Nephron progenitor cell (in vitro differentiated cells): Measurements from ENCODE around the gene MYO18A.

Experiments
- DNase-seq: peaks from one replicate; pipeline ENCODE4 v3.0.0; 2021
- H3K27ac Mint-ChIP-seq: 2 replicates; pipeline ENCODE4 v1.8.0; 2021; ENCODE audit warnings: mild to moderate bottlenecking, moderate library complexity, mixed read lengths
- H3K27me3 Mint-ChIP-seq: 2 replicates; pipeline ENCODE4 v1.8.0; 2021; ENCODE audit warnings: mild to moderate bottlenecking, low read depth, mixed read lengths; ENCODE audit not compliant: poor library complexity
- H3K36me3 Mint-ChIP-seq: 2 replicates; pipeline ENCODE4 v1.8.0; 2021; ENCODE audit warnings: low read depth, mixed read lengths
- H3K4me1 Mint-ChIP-seq: 2 replicates; pipeline ENCODE4 v1.8.0; 2021; ENCODE audit warnings: mixed read lengths
- H3K4me3 Mint-ChIP-seq: 2 replicates; pipeline ENCODE4 v1.8.0; 2021; ENCODE audit warnings: mild to moderate bottlenecking, moderate library complexity, mixed read lengths
- H3K9me3 Mint-ChIP-seq: 2 replicates; pipeline ENCODE4 v1.8.0; 2021; ENCODE audit warnings: mild to moderate bottlenecking, moderate library complexity, mixed read lengths
- TF ChIP-seq, protein P1 (sequence below): fragments of 200-600 bp; sonication (generic); IDR thresholded peaks from 2 replicates; pipeline ENCODE4 v1.5.0; 2021; ENCODE audit warnings: antibody characterized with exemption

MYO18A gene

DNA sequence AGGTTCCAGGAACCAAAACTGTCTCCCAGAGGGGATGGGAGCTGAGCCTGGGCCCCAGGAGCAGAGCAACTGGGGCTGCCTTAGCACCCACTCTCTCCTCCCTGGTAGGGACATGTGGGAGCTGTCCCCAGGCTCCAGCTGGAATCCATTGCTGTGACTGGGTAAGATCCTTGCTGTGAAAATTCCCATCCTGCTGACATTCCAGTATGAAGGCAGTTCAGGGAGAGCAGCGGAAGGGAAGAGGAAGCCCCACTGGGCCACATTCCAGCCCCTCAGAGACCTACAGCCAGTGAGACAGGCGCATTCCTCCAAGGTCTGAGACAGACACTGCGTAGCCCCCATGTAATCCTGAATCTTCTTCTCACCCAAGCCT lies 24.2 kb downstream of the MYO18A start:
- Mint-ChIP-seq H3K4me3 (no peak overlapping the region), H3K36me3 (peaks cover 5% of the 10 kb centered on the region), H3K4me1 (peaks cover 77% of the 10 kb centered on the region), H3K27me3 (peaks cover 5% of the 10 kb centered on the region), H3K27ac (peak overlapping the region; percentile 91), H3K9me3 (no peaks in the 10 kb centered on the region)
- TF ChIP-seq, protein P1, sequence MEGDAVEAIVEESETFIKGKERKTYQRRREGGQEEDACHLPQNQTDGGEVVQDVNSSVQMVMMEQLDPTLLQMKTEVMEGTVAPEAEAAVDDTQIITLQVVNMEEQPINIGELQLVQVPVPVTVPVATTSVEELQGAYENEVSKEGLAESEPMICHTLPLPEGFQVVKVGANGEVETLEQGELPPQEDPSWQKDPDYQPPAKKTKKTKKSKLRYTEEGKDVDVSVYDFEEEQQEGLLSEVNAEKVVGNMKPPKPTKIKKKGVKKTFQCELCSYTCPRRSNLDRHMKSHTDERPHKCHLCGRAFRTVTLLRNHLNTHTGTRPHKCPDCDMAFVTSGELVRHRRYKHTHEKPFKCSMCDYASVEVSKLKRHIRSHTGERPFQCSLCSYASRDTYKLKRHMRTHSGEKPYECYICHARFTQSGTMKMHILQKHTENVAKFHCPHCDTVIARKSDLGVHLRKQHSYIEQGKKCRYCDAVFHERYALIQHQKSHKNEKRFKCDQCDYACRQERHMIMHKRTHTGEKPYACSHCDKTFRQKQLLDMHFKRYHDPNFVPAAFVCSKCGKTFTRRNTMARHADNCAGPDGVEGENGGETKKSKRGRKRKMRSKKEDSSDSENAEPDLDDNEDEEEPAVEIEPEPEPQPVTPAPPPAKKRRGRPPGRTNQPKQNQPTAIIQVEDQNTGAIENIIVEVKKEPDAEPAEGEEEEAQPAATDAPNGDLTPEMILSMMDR, result no peak
- DNase-seq, result no peak

DNA sequence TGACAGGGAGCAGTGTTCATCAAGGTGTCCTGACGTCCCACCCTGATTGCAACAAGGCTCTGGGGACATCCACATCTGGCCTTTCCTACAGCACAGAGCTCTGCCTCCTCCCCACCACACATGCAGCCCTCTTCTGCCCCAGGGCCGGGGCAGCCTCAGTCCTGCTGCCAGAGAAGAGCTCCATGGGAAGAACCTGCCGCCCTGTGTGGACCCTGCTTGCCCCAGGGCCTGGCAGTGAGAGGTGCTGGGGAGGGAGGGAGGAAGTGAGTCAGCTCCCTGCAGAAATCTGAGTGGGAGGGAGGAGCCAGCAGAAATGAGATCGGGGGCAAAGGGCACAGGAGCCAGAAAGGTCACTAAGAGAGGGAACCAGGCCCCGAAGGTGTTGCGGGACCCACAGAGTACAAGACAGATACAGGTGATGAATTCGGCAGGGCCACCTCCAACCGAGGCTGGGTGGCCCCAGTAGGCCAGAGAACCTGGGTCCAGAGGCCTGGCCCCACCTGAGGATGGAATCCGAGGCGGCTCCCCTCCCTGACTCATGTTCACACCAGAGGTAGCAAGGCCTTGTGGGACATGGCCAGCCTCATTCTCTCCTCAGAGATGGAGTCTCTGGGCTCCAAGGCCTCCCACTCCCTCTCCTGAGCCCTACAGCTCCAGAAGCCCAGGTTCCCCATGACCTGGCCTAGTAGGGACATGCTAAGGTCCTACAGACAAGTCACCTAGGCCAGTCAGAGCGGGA lies 24.8 kb downstream of the MYO18A start:
- peak; percentile 45 for DNase-seq
- peak overlapping the region; percentile 91 for H3K27ac Mint-ChIP-seq
- peak overlapping the region; percentile 28 for H3K4me3 Mint-ChIP-seq
- H3K36me3 Mint-ChIP-seq, result peaks cover 5% of the 10 kb centered on the region
- H3K27me3 Mint-ChIP-seq, result peaks cover 5% of the 10 kb centered on the region
- peaks cover 78% of the 10 kb centered on the region for H3K4me1 Mint-ChIP-seq
- TF ChIP-seq, protein P1, result no peak
- H3K9me3 Mint-ChIP-seq, result no peaks in the 10 kb centered on the region

DNA sequence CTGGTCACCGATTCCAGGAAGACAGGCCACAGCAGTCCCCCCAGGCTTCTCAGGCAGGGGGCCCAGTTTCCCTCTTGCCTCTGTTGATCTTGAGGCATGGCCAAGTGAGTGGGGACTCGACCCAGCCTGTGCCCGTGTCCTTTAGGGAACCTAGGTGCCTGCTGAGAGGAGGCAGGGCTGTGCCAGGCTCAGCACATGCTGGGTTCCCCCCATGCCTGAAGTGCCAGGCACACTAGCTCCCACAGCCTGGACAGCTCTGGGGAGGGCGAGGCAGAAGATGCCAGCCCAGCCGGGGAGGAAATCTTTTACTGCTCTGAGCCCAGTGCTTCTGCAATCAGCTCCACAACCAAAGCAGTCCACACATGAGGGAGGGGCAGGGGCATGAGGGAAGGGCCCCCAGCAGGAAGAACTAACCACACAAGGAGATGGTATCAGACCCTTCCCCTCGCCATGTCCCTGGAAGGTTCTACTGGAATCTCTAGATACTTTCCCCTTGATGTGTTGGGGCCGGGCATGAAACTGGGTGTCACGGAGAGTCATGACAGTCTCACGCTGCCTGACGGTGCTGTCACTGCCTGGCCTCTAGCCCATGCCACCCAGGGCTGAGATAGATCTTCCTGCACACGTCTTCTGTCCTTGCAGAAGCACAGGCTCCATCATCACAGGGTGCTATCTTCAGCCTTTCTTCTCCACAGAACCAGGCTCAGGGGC lies 25.5 kb downstream of the MYO18A start:
- DNase-seq, result no peak
- Mint-ChIP-seq H3K27ac (peak overlapping the region; percentile 41), H3K27me3 (peaks cover 5% of the 10 kb centered on the region), H3K36me3 (peaks cover 5% of the 10 kb centered on the region), H3K4me3 (peak overlapping the region; percentile 28), H3K9me3 (no peaks in the 10 kb centered on the region), H3K4me1 (peaks cover 74% of the 10 kb centered on the region)
- TF ChIP-seq, protein P1, result no peak

DNA sequence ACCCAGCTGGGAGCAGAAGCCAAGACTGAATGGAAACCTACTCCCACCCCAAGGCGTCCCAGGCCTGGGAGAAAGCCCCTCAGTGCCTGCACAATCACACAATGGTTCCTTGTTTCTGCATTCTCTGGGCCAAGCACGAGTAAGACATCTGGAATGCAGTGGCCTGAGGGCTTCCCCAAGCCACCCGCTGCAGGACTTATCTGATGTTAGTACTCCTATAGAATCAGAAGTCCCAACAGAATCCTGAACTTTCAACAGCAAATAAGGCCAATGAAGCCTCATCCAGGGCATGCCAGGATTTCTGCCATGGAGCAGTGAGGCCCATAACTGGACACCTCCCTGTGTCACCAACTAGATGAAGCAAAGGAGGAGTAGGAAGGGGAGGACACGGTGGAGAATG lies 28.6 kb downstream of the MYO18A start:
- no peak for DNase-seq
- Mint-ChIP-seq H3K9me3 (no peaks in the 10 kb centered on the region), H3K36me3 (peaks cover 5% of the 10 kb centered on the region), H3K27me3 (peaks cover 3% of the 10 kb centered on the region), H3K4me3 (no peak overlapping the region), H3K27ac (peak overlapping the region; percentile 49), H3K4me1 (peaks cover 80% of the 10 kb centered on the region)
- TF ChIP-seq, protein P1, result no peak

DNA sequence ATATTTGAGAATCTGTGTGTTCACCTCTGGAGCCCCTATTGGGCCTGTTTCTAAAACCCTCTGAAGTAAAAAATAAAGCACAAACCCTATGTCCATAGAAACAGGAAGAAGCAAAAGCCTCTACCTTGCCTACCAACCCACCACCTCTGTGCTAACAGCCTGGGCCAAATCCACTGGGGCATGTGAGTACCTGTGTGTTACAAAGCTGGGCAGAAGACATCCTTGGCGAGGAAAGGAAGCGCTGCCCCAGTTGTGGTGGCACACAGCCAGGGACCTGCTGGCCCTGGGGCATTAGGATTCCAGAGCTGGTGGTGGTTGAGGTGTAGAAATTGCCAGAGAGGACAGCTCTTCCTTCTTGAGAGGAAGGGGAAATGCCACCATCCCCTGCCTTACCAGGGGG lies 30.0 kb downstream of the MYO18A start:
- TF ChIP-seq, protein P1, result no peak
- H3K9me3 Mint-ChIP-seq, result no peaks in the 10 kb centered on the region
- no peak overlapping the region for H3K27ac Mint-ChIP-seq
- H3K4me3 Mint-ChIP-seq, result no peak overlapping the region
- peaks cover 5% of the 10 kb centered on the region for H3K36me3 Mint-ChIP-seq
- H3K27me3 Mint-ChIP-seq, result peaks cover 3% of the 10 kb centered on the region
- peaks cover 77% of the 10 kb centered on the region for H3K4me1 Mint-ChIP-seq
- no peak for DNase-seq
